Measurements from ENCODE around the gene MINDY2. TPM values are rescaled to one million over a fixed set of nuclear protein-coding genes. Genes with fewer than 3 reads are reported as not detected.
A peak's percentile ranks its signal among the peaks of the same experiment; 100 is the strongest.

MINDY2 gene
- total RNA-seq, 1 donor from 2014 or later, result 20.9 TPM

- no peak overlapping the region for H3K4me3 ChIP-seq (ENCODE audit: low read depth, low read length)
- TF ChIP-seq, protein P1, sequence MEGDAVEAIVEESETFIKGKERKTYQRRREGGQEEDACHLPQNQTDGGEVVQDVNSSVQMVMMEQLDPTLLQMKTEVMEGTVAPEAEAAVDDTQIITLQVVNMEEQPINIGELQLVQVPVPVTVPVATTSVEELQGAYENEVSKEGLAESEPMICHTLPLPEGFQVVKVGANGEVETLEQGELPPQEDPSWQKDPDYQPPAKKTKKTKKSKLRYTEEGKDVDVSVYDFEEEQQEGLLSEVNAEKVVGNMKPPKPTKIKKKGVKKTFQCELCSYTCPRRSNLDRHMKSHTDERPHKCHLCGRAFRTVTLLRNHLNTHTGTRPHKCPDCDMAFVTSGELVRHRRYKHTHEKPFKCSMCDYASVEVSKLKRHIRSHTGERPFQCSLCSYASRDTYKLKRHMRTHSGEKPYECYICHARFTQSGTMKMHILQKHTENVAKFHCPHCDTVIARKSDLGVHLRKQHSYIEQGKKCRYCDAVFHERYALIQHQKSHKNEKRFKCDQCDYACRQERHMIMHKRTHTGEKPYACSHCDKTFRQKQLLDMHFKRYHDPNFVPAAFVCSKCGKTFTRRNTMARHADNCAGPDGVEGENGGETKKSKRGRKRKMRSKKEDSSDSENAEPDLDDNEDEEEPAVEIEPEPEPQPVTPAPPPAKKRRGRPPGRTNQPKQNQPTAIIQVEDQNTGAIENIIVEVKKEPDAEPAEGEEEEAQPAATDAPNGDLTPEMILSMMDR (conservative IDR thresholded peaks at IDR 0.05; ENCODE audit: low read depth, low read length), result no peak
- no peak for DNase-seq (ENCODE audit: low read depth)
These were observed 28.1 kb upstream of the MINDY2 start for GRCh38 chr15:58742819-58743502.

GRCh38 chr15:58746174-58746573 is 24.9 kb upstream of the MINDY2 start:
- no peak for DNase-seq (ENCODE audit: low read depth)
- TF ChIP-seq, protein P1 (conservative IDR thresholded peaks at IDR 0.05; ENCODE audit: low read depth, low read length), result no peak
- peak overlapping the region; percentile 92 for H3K4me3 ChIP-seq (ENCODE audit: low read depth, low read length)

DNA sequence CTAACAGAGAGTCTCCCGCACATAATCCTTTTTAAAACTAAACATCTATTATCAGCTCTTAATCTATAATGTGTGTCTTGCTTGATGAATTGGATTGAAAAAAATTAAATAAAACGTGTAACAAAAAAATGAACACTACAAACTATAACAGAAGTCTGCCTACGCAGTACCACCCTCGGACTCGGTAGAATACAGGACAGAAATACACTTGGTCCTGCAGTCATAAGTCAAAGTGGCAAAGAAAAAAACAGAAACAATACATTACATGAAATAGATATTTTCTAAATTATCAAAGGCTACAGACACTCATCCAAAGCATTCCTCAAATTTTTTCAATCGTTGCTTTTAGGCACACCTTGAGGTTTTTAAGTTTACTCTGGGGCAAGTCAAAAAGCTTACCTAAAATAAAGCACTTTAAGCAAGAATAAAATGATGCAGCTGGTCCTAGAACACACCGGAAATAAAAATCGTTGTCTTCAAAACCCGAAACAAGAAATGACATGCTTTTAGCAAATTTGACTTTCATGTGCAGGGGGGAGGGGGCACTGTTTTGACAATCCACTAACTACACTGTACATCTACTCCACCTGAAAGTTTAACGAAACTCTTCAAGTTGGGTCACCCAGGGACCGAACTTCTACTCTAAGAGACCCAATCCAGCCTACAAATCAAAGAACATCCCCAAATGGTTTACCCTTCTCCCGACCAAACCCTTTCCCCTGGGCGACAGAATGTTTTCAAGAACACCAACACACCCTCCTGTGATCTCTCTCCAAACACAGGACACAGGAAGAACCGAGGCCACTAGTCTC is 22.9 kb upstream of the MINDY2 start:
- peak overlapping the region; percentile 92 for H3K4me3 ChIP-seq (ENCODE audit: low read depth, low read length)
- no peak for DNase-seq (ENCODE audit: low read depth)
- TF ChIP-seq, protein P1 (conservative IDR thresholded peaks at IDR 0.05; ENCODE audit: low read depth, low read length), result no peak

DNA sequence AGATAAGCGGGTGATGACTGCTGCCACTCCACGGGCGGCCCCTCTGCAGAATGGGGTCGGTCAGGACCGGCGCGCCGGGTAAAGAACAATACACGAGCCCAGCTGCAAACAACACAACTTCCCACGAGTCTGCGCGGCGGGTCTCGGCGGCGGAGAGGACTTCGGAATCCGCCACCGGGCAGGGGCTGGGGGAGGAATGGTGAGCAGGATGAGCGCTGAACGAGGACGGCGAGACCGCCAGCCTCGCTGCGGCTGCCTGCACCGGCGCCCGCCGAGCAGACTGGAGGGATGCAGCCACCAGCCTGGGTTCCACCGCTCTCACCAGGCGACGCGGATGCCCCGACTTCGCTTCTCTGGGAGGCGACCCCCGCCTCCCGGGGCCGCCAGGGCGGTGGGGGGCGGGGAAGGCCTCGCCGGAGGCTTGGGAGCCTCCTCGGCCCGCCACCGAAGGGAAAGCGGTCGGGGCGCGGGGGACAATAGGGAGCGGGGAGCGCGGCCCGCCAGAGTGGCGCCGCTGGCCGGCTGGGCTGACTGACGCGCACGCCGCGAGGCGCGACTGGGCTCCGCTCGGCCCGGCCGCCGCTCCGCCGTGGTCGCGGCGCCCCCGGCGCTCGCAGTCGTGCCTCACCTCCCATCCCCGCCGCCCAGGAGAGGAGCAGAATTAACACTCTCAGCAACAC is 22.1 kb upstream of the MINDY2 start:
- H3K4me3 ChIP-seq (ENCODE audit: low read depth, low read length), result peak overlapping the region; percentile 92
- no peak for DNase-seq (ENCODE audit: low read depth)
- TF ChIP-seq, protein P1 (conservative IDR thresholded peaks at IDR 0.05; ENCODE audit: low read depth, low read length), result no peak

GRCh38 chr15:58749532-58750337 is 21.4 kb upstream of the MINDY2 start, which contains the start of gene ADAM10:
Gene ADAM10, minus strand, starts transcription at chr15:58749707. Its CDS starts 173 bp downstream, at chr15:58749534.
- TF ChIP-seq, protein P1 (conservative IDR thresholded peaks at IDR 0.05; ENCODE audit: low read depth, low read length), result no peak
- peak within 1 kb of the TSS; percentile 92 for H3K4me3 ChIP-seq (ENCODE audit: low read depth, low read length)
- DNase-seq (ENCODE audit: low read depth), result peak; percentile 76

- H3K4me3 ChIP-seq (ENCODE audit: low read depth, low read length), result no peak overlapping the region
- TF ChIP-seq, protein P1 (conservative IDR thresholded peaks at IDR 0.05; ENCODE audit: low read depth, low read length), result no peak
- DNase-seq (ENCODE audit: low read depth), result no peak
These were observed 18.4 kb upstream of the MINDY2 start for GRCh38 chr15:58752716-58753115.

Measured in epithelial cell of proximal tubule (primary cell).